ENCODE results near the gene BICD2.

- TF ChIP-seq YY1 (IDR thresholded peaks at IDR 0.05; ENCODE audit: low read depth): no peak
- no peak for TF ChIP-seq CEBPB (IDR thresholded peaks at IDR 0.05)
- no peak for TF ChIP-seq FOXM1 (IDR thresholded peaks at IDR 0.05; ENCODE audit: borderline replicate concordance, low read depth)
- no peak for TF ChIP-seq EP300 (IDR thresholded peaks at IDR 0.05; ENCODE audit: borderline replicate concordance)
- TF ChIP-seq, protein P1, sequence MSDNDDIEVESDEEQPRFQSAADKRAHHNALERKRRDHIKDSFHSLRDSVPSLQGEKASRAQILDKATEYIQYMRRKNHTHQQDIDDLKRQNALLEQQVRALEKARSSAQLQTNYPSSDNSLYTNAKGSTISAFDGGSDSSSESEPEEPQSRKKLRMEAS (IDR thresholded peaks at IDR 0.05): no peak
These were observed 24.1 kb downstream of the BICD2 start for GRCh38 chr9:92740446-92740961.
